ENCODE data around the gene CBLIF.
"Not testable (repeated sequence)": the region's sequence is repeated elsewhere in the genome, so short reads cannot be mapped to it uniquely, and the experiment has no call there.

The CBLIF gene

GRCh38 chr11:59845399-59845798, at the start of gene CBLIF:
Gene CBLIF, minus strand, starts transcription at chr11:59845499. Its CDS starts 46 bp downstream, at chr11:59845453.
- no peaks in the 10 kb centered on the region for H3K9me3 ChIP-seq (ENCODE audit: control insufficient read depth in 2 of 2, low read length in 2 of 2)
- peaks cover 5 to 19% of the 10 kb centered on the region in 2 donors for H3K4me1 ChIP-seq (ENCODE audit: control insufficient read depth in 2 of 2, insufficient read depth in 2 of 2, low read length in 2 of 2)
- peak within 1 kb of the TSS in 1 of 2 donors; percentile 9 for H3K27ac ChIP-seq (ENCODE audit: low read depth in 2 of 2, low read length in 2 of 2)
- H3K9ac ChIP-seq (ENCODE audit: low read depth in 1 of 2, low read length in 2 of 2) = no peak within 1 kb of the TSS
- no peak within 1 kb of the TSS for H3K4me3 ChIP-seq (ENCODE audit: low read length in 2 of 2)
- H3K36me3 ChIP-seq (ENCODE audit: control insufficient read depth in 2 of 2, insufficient read depth in 2 of 2, low read length in 2 of 2) = no peaks in the 10 kb centered on the region
- no peaks in the 10 kb centered on the region for H3K27me3 ChIP-seq (ENCODE audit: control insufficient read depth in 2 of 2, insufficient read depth in 2 of 2, low read length in 2 of 2)

DNA sequence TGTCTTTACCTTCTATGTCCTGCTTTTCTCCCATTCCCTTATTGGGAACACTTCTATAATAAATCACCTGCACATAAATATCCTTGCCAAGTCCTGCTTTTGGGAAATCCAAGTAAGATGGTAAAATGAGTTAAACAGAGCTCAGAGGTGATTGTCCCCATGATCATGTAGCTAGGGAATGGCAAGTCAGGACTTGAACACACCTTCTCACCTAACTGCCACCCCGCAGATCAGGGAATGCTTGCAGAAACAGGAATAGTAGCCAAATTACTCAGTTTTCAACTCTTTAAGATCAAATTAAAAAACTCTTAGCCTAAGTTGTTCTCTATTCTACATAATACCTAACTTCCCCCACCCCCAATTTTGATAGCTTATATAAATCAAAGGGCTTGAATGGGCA, 49.3 kb upstream of the CBLIF start:
- Histone ChIP-seq H3K4me1 (ENCODE audit: control insufficient read depth in 2 of 2, insufficient read depth in 2 of 2, low read length in 2 of 2) (no peaks in the 10 kb centered on the region), H3K36me3 (ENCODE audit: control insufficient read depth in 2 of 2, insufficient read depth in 2 of 2, low read length in 2 of 2) (no peaks in the 10 kb centered on the region), H3K27ac (ENCODE audit: low read depth in 2 of 2, low read length in 2 of 2) (no peak overlapping the region), H3K9me3 (ENCODE audit: control insufficient read depth in 2 of 2, low read length in 2 of 2) (no peaks in the 10 kb centered on the region), H3K27me3 (ENCODE audit: control insufficient read depth in 2 of 2, insufficient read depth in 2 of 2, low read length in 2 of 2) (no peaks in the 10 kb centered on the region), H3K4me3 (ENCODE audit: low read length in 2 of 2) (no peak overlapping the region), H3K9ac (ENCODE audit: low read depth in 1 of 2, low read length in 2 of 2) (no peak overlapping the region)

DNA sequence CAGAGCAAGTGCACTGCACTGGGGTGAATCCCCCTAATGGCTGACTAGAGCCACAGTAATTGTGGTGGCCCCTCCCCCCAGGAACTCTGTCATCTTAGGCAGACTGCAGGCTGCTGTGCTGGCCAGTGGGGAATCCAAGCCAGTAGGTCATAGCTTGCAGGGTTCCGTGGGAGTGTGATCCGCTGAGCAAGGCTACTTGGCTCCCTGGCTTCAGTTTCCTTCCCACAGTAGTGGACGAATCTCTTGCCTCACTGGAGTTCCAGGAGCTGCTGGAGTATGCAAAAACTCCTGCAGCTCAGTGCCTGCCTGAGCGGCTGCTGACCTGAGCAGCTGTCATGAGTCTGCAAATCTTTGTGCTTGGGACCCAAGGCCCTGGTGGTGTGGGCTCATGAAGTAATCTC, 46.5 kb upstream of the CBLIF start:
- H3K36me3 ChIP-seq (ENCODE audit: control insufficient read depth in 2 of 2, insufficient read depth in 2 of 2, low read length in 2 of 2) = no peaks in the 10 kb centered on the region
- no peak overlapping the region for H3K4me3 ChIP-seq (ENCODE audit: low read length in 2 of 2)
- no peak overlapping the region for H3K9ac ChIP-seq (ENCODE audit: low read depth in 1 of 2, low read length in 2 of 2)
- H3K27ac ChIP-seq (ENCODE audit: low read depth in 2 of 2, low read length in 2 of 2) = no peak overlapping the region
- H3K9me3 ChIP-seq (ENCODE audit: control insufficient read depth in 2 of 2, low read length in 2 of 2) = no peaks in the 10 kb centered on the region
- H3K4me1 ChIP-seq (ENCODE audit: control insufficient read depth in 2 of 2, insufficient read depth in 2 of 2, low read length in 2 of 2) = no peaks in the 10 kb centered on the region
- no peaks in the 10 kb centered on the region for H3K27me3 ChIP-seq (ENCODE audit: control insufficient read depth in 2 of 2, insufficient read depth in 2 of 2, low read length in 2 of 2)

- H3K36me3 ChIP-seq (ENCODE audit: control insufficient read depth in 2 of 2, insufficient read depth in 2 of 2, low read length in 2 of 2); H3K27me3 ChIP-seq (ENCODE audit: control insufficient read depth in 2 of 2, insufficient read depth in 2 of 2, low read length in 2 of 2); H3K9me3 ChIP-seq (ENCODE audit: control insufficient read depth in 2 of 2, low read length in 2 of 2); H3K27ac ChIP-seq (ENCODE audit: low read depth in 2 of 2, low read length in 2 of 2); H3K4me3 ChIP-seq (ENCODE audit: low read length in 2 of 2); H3K4me1 ChIP-seq (ENCODE audit: control insufficient read depth in 2 of 2, insufficient read depth in 2 of 2, low read length in 2 of 2); H3K9ac ChIP-seq (ENCODE audit: low read depth in 1 of 2, low read length in 2 of 2): not testable (repeated sequence)
These were observed 41.9 kb upstream of the CBLIF start for GRCh38 chr11:59887156-59887555.

- Histone ChIP-seq H3K27ac (ENCODE audit: low read depth in 2 of 2, low read length in 2 of 2) (no peak overlapping the region), H3K27me3 (ENCODE audit: control insufficient read depth in 2 of 2, insufficient read depth in 2 of 2, low read length in 2 of 2) (no peaks in the 10 kb centered on the region), H3K9ac (ENCODE audit: low read depth in 1 of 2, low read length in 2 of 2) (no peak overlapping the region), H3K4me3 (ENCODE audit: low read length in 2 of 2) (no peak overlapping the region), H3K9me3 (ENCODE audit: control insufficient read depth in 2 of 2, low read length in 2 of 2) (no peaks in the 10 kb centered on the region), H3K36me3 (ENCODE audit: control insufficient read depth in 2 of 2, insufficient read depth in 2 of 2, low read length in 2 of 2) (no peaks in the 10 kb centered on the region), H3K4me1 (ENCODE audit: control insufficient read depth in 2 of 2, insufficient read depth in 2 of 2, low read length in 2 of 2) (peaks cover 0 to 3% of the 10 kb centered on the region in 2 donors)
These were observed 38.3 kb upstream of the CBLIF start for GRCh38 chr11:59883597-59883996.

GRCh38 chr11:59879567-59879966, 34.3 kb upstream of the CBLIF start:
- Histone ChIP-seq H3K9me3 (ENCODE audit: control insufficient read depth in 2 of 2, low read length in 2 of 2) (no peaks in the 10 kb centered on the region), H3K4me1 (ENCODE audit: control insufficient read depth in 2 of 2, insufficient read depth in 2 of 2, low read length in 2 of 2) (peaks cover 0 to 3% of the 10 kb centered on the region in 2 donors), H3K36me3 (ENCODE audit: control insufficient read depth in 2 of 2, insufficient read depth in 2 of 2, low read length in 2 of 2) (no peaks in the 10 kb centered on the region), H3K9ac (ENCODE audit: low read depth in 1 of 2, low read length in 2 of 2) (no peak overlapping the region), H3K4me3 (ENCODE audit: low read length in 2 of 2) (no peak overlapping the region), H3K27me3 (ENCODE audit: control insufficient read depth in 2 of 2, insufficient read depth in 2 of 2, low read length in 2 of 2) (no peaks in the 10 kb centered on the region), H3K27ac (ENCODE audit: low read depth in 2 of 2, low read length in 2 of 2) (no peak overlapping the region)

DNA sequence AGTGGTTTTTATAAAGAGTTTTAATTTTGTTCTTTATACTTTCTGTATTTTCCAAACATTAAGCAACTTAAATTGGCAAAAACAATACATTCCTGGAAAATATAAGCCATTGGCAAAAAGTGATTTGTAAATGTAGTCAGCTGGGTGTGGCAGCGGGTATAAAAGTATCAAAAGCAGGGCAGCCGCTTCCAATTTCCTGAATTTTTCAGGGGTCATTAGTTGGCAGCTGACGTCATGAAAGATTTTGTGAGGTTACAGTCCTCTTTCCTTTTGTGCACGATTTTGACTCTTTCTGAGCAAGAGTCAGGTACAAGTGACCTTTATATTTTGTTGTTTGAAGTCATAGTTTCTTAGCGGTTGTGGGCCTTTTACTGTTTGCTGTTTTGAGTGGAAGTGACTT, 33.3 kb upstream of the CBLIF start, which contains the start of gene OOSP3:
Gene OOSP3 (plus strand): TSS at position 208 of the 400 bp plus-strand sequence. CDS start 27 bp downstream, at position 235.
- H3K9ac ChIP-seq (ENCODE audit: low read depth in 1 of 2, low read length in 2 of 2) = no peak within 1 kb of the TSS
- H3K36me3 ChIP-seq (ENCODE audit: control insufficient read depth in 2 of 2, insufficient read depth in 2 of 2, low read length in 2 of 2) = no peaks in the 10 kb centered on the region
- no peak within 1 kb of the TSS for H3K27ac ChIP-seq (ENCODE audit: low read depth in 2 of 2, low read length in 2 of 2)
- peaks cover 0 to 3% of the 10 kb centered on the region in 2 donors for H3K4me1 ChIP-seq (ENCODE audit: control insufficient read depth in 2 of 2, insufficient read depth in 2 of 2, low read length in 2 of 2)
- H3K27me3 ChIP-seq (ENCODE audit: control insufficient read depth in 2 of 2, insufficient read depth in 2 of 2, low read length in 2 of 2) = no peaks in the 10 kb centered on the region
- H3K9me3 ChIP-seq (ENCODE audit: control insufficient read depth in 2 of 2, low read length in 2 of 2) = no peaks in the 10 kb centered on the region
- H3K4me3 ChIP-seq (ENCODE audit: low read length in 2 of 2) = no peak within 1 kb of the TSS

GRCh38 chr11:59877784-59878183, 32.5 kb upstream of the CBLIF start:
- no peak overlapping the region for H3K27ac ChIP-seq (ENCODE audit: low read depth in 2 of 2, low read length in 2 of 2)
- H3K36me3 ChIP-seq (ENCODE audit: control insufficient read depth in 2 of 2, insufficient read depth in 2 of 2, low read length in 2 of 2) = no peaks in the 10 kb centered on the region
- H3K4me3 ChIP-seq (ENCODE audit: low read length in 2 of 2) = no peak overlapping the region
- H3K9me3 ChIP-seq (ENCODE audit: control insufficient read depth in 2 of 2, low read length in 2 of 2) = no peaks in the 10 kb centered on the region
- peaks cover 0 to 3% of the 10 kb centered on the region in 2 donors for H3K4me1 ChIP-seq (ENCODE audit: control insufficient read depth in 2 of 2, insufficient read depth in 2 of 2, low read length in 2 of 2)
- H3K9ac ChIP-seq (ENCODE audit: low read depth in 1 of 2, low read length in 2 of 2) = no peak overlapping the region
- H3K27me3 ChIP-seq (ENCODE audit: control insufficient read depth in 2 of 2, insufficient read depth in 2 of 2, low read length in 2 of 2) = no peaks in the 10 kb centered on the region

DNA sequence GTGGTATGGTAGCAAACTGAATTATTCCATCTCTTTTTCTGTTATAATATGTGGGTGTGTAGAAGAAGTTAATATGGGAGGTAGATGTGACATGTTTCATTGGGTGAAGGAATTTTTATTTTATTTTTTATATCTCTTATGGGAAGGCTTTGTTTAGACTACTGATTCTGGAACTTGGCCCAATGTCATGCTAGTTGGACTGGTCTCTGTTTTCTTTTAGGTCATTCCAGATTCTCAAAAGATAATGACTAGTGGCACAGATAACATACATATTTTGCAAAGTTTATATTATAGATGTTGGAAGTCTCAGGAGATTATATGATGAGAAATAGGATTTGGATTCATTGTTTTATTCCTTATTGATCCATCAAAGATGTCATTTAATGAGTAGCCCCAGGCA, 32.0 kb upstream of the CBLIF start:
- no peaks in the 10 kb centered on the region for H3K27me3 ChIP-seq (ENCODE audit: control insufficient read depth in 2 of 2, insufficient read depth in 2 of 2, low read length in 2 of 2)
- peaks cover 0 to 3% of the 10 kb centered on the region in 2 donors for H3K4me1 ChIP-seq (ENCODE audit: control insufficient read depth in 2 of 2, insufficient read depth in 2 of 2, low read length in 2 of 2)
- no peaks in the 10 kb centered on the region for H3K9me3 ChIP-seq (ENCODE audit: control insufficient read depth in 2 of 2, low read length in 2 of 2)
- no peaks in the 10 kb centered on the region for H3K36me3 ChIP-seq (ENCODE audit: control insufficient read depth in 2 of 2, insufficient read depth in 2 of 2, low read length in 2 of 2)
- H3K9ac ChIP-seq (ENCODE audit: low read depth in 1 of 2, low read length in 2 of 2) = no peak overlapping the region
- H3K4me3 ChIP-seq (ENCODE audit: low read length in 2 of 2) = no peak overlapping the region
- H3K27ac ChIP-seq (ENCODE audit: low read depth in 2 of 2, low read length in 2 of 2) = no peak overlapping the region

- Histone ChIP-seq H3K4me1 (ENCODE audit: control insufficient read depth in 2 of 2, insufficient read depth in 2 of 2, low read length in 2 of 2) (peaks cover 0 to 3% of the 10 kb centered on the region in 2 donors), H3K9ac (ENCODE audit: low read depth in 1 of 2, low read length in 2 of 2) (no peak overlapping the region), H3K27me3 (ENCODE audit: control insufficient read depth in 2 of 2, insufficient read depth in 2 of 2, low read length in 2 of 2) (no peaks in the 10 kb centered on the region), H3K36me3 (ENCODE audit: control insufficient read depth in 2 of 2, insufficient read depth in 2 of 2, low read length in 2 of 2) (no peaks in the 10 kb centered on the region), H3K9me3 (ENCODE audit: control insufficient read depth in 2 of 2, low read length in 2 of 2) (no peaks in the 10 kb centered on the region), H3K4me3 (ENCODE audit: low read length in 2 of 2) (no peak overlapping the region), H3K27ac (ENCODE audit: low read depth in 2 of 2, low read length in 2 of 2) (no peak overlapping the region)
These were observed 30.7 kb upstream of the CBLIF start for GRCh38 chr11:59875856-59876519.

Data from mucosa of rectum (tissue), 2 donors.